ENCODE results near the gene PLEKHO2. TPM values are rescaled to one million over a fixed set of nuclear protein-coding genes. Genes with fewer than 3 reads are reported as not detected.

PLEKHO2 gene
- total RNA-seq, 4 donors from 2014 or later = 5.6 to 18.3 (median 7.2) TPM

DNA sequence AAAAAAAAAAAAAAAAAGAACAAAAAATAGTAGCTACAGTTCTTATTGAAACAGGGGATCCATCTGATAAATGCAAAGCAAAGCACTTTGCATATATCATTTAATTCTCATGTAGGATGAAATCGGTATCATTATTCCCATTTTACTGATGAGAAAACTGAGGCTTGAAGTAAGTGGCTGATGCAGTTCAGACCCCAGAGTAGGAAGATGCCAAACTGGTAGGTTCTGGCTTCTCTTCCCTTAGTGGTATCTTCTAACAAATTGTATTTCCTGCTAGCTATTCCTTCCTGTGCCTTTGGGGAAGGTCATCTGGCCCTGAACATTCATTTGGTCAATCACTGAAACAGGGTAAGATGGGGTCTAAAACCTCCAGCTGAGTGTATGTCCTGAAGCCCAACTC, 38.2 kb upstream of the PLEKHO2 start:
- Histone ChIP-seq H3K9me3 (no peaks in the 10 kb centered on the region), H3K27me3 (peaks cover 0 to 5% (median 0%) of the 10 kb centered on the region in 4 donors), H3K4me3 (no peak overlapping the region), H3K4me1 (peaks cover 0 to 7% (median 0%) of the 10 kb centered on the region in 3 donors), H3K27ac (no peak overlapping the region), H3K36me3 (no peaks in the 10 kb centered on the region)
- TF ChIP-seq POLR2A (IDR thresholded peaks at IDR 0.05) = no peak
- TF ChIP-seq, protein P1, sequence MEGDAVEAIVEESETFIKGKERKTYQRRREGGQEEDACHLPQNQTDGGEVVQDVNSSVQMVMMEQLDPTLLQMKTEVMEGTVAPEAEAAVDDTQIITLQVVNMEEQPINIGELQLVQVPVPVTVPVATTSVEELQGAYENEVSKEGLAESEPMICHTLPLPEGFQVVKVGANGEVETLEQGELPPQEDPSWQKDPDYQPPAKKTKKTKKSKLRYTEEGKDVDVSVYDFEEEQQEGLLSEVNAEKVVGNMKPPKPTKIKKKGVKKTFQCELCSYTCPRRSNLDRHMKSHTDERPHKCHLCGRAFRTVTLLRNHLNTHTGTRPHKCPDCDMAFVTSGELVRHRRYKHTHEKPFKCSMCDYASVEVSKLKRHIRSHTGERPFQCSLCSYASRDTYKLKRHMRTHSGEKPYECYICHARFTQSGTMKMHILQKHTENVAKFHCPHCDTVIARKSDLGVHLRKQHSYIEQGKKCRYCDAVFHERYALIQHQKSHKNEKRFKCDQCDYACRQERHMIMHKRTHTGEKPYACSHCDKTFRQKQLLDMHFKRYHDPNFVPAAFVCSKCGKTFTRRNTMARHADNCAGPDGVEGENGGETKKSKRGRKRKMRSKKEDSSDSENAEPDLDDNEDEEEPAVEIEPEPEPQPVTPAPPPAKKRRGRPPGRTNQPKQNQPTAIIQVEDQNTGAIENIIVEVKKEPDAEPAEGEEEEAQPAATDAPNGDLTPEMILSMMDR (IDR thresholded peaks at IDR 0.05) = no peak
- DNase-seq = no peak
- intact Hi-C loops (cut with DNase I) = no loop called here
- 100% methylated on average over 1 of the region's 1 CpG for WGBS, 2 donors

DNA sequence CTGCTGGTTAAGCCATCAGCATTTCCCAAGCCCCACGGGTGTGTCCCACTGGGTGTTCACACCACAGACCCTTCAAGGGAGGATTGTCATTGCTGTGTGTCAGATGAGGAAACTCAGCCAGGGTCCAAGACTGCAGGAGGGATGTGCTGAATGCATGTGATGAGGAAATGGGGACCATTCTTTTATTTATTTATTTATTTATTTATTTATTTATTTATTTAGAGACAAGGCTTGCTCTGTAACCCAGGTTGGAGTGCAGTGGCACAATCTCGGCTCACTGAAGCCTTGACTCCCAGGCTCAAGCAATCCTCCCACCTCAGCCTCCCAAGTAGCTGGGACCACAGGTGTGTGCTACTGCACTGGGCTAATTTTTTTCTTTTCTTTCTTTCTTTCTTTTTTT, 37.1 kb upstream of the PLEKHO2 start:
- DNase-seq = no peak
- peaks cover 0 to 7% (median 0%) of the 10 kb centered on the region in 3 donors for H3K4me1 ChIP-seq
- no peaks in the 10 kb centered on the region for H3K9me3 ChIP-seq
- 29 to 55% methylated on average over 2 of the region's 2 CpGs for WGBS, 2 donors
- H3K36me3 ChIP-seq = no peaks in the 10 kb centered on the region
- no peak overlapping the region for H3K27ac ChIP-seq
- H3K4me3 ChIP-seq = no peak overlapping the region
- H3K27me3 ChIP-seq = peaks cover 0 to 5% (median 0%) of the 10 kb centered on the region in 4 donors
- intact Hi-C loops (cut with DNase I) = loop anchor here (5.0 kb wide), 1 partner anchor 62 kb away; no protein-coding TSS in a partner anchor
- TF ChIP-seq, protein P1 (IDR thresholded peaks at IDR 0.05) = no peak
- no peak for TF ChIP-seq POLR2A (IDR thresholded peaks at IDR 0.05)

DNA sequence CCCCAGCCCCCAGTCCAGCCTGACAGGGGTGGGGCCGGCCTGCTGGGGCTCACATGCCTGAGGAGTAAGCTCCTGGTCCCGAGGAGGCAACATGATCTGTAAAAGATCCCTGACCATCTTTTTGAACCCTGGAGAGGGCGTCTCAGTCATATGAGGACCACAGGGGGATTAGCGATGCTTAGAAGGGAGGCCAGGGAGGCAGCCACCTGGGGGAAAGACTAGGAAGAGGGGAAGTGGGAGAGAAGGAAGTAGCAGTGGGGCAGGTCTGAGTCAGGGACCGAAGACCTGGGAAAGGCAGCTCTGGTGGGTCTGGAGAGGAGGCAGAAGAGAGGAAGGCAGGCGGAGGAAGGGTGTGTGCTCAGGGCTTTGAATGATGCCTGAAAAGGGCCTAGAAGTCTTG, 35.2 kb upstream of the PLEKHO2 start:
- H3K27ac ChIP-seq = peak overlapping the region; percentile 33 to 88 (median 76)
- H3K4me3 ChIP-seq = no peak overlapping the region
- no peak for DNase-seq
- intact Hi-C loops (cut with DNase I) = loop anchor here (5.0 kb wide), 1 partner anchor 64 kb away; no protein-coding TSS in a partner anchor
- no peaks in the 10 kb centered on the region for H3K9me3 ChIP-seq
- H3K36me3 ChIP-seq = no peaks in the 10 kb centered on the region
- peaks cover 0 to 21% (median 5%) of the 10 kb centered on the region in 3 donors for H3K4me1 ChIP-seq
- peaks cover 0 to 5% (median 0%) of the 10 kb centered on the region in 4 donors for H3K27me3 ChIP-seq
- WGBS, 2 donors = 57 to 88% methylated on average over 4 to 5 of the region's 6 CpGs
- TF ChIP-seq, protein P1 (IDR thresholded peaks at IDR 0.05) = no peak
- no peak for TF ChIP-seq POLR2A (IDR thresholded peaks at IDR 0.05)

DNA sequence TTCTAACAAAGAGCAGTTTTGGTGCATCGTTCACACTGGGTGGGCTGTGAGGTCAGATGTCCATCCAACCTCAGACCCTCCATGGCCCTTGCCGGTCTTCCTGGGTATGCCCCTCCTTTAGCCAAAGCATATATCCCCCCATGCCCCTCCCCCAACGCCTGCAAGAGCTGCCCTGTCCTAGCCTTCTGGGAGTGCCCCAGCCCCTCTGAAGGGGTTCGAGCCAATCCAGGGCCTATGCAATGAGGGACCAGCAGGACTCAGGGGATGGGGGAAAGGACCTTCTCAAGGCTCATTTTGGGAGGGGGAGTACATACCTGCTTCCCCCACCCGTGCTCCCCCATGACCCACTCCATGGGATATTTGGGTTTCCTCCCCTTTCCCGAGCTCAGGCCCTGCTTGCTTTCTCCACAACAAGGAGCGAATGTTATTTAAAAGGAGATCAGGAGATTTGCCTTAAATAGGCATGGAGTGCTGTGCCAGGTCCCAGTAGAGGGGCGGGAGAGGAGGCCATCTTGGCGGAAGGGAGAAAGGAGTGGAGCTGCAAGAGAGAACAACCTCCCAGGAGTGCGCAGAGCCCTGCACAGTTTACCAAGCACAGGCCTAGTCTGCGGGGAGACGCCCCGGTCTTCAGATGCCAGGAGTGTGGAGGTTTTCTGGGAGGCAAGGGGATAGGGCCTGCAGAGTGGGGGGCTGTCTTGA, 34.5 kb upstream of the PLEKHO2 start:
- 63 to 66% methylated on average over 6 to 9 of the region's 13 CpGs for WGBS, 2 donors
- H3K4me3 ChIP-seq = peak overlapping the region in 2 of 4 donors; percentile 11 to 40
- no peaks in the 10 kb centered on the region for H3K36me3 ChIP-seq
- no peak for TF ChIP-seq POLR2A (IDR thresholded peaks at IDR 0.05)
- TF ChIP-seq, protein P1 (IDR thresholded peaks at IDR 0.05) = no peak
- H3K27me3 ChIP-seq = peaks cover 0 to 5% (median 0%) of the 10 kb centered on the region in 4 donors
- no peaks in the 10 kb centered on the region for H3K9me3 ChIP-seq
- H3K4me1 ChIP-seq = peaks cover 0 to 22% (median 5%) of the 10 kb centered on the region in 3 donors
- intact Hi-C loops (cut with DNase I) = loop anchor here (5.0 kb wide), 1 partner anchor 65 kb away; no protein-coding TSS in a partner anchor
- H3K27ac ChIP-seq = peak overlapping the region; percentile 65 to 88 (median 76)
- no peak for DNase-seq

DNA sequence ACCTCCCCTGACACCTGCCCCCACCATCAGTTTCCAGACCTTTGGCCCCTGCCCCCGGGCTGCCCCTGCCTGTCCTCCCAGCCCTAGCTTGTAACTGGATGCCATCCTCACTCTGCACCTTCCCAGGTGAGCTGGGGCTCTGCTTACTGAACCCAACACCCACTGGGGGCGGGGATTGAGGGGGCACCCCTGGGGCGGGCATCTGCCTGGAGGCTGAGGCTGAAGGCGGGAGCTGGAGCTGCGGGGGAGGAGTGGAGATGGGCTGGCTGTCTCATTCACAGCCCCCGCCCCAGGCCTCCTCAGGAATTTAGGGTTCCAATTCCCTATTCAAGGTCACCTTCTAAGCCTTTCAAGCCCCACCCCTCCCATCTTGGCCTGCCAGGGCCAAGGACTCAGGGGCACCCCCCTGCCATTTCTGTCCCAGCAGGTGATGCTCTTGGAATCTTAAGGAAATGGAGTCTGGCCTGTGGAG, 33.9 kb upstream of the PLEKHO2 start:
- Histone ChIP-seq H3K4me3 (peak overlapping the region in 2 of 4 donors; percentile 11 to 40), H3K4me1 (peaks cover 0 to 21% (median 5%) of the 10 kb centered on the region in 3 donors), H3K9me3 (no peaks in the 10 kb centered on the region), H3K27ac (peak overlapping the region; percentile 65 to 88 (median 76)), H3K27me3 (peaks cover 0 to 5% (median 0%) of the 10 kb centered on the region in 4 donors), H3K36me3 (no peaks in the 10 kb centered on the region)
- no peak for DNase-seq
- TF ChIP-seq, protein P1 (IDR thresholded peaks at IDR 0.05) = no peak
- no peak for TF ChIP-seq POLR2A (IDR thresholded peaks at IDR 0.05)
- WGBS, 2 donors = 20% methylated on average over 1 of the region's 6 CpGs; no CpG with 5 or more reads in 1 of the 2 donors
- intact Hi-C loops (cut with DNase I) = loop anchor here (5.0 kb wide), 1 partner anchor 65 kb away; no protein-coding TSS in a partner anchor

Measured in esophagus squamous epithelium (tissue), 5 donors.